HT-29 (cell line): ENCODE measurements around the gene LRRC53. TPM values are rescaled to one million over a fixed set of nuclear protein-coding genes. Genes with fewer than 3 reads are reported as not detected.

Source experiments
- DNase-seq: peaks from one replicate; pipeline ENCODE4 v3.0.0-alpha.2; 2015; ENCODE audit warnings: low spot score
- total RNA-seq: library from RNA; depleted of rRNA; stranded (reverse); fragments of >200 nt; shearing (Covaris generic); gene quantifications from 2 replicates; pipeline ENCODE4 v1.2.3, GENCODE V29; 2014

The LRRC53 gene
- total RNA-seq, 1 experiment from 2014 or later: 0.05 TPM

DNA sequence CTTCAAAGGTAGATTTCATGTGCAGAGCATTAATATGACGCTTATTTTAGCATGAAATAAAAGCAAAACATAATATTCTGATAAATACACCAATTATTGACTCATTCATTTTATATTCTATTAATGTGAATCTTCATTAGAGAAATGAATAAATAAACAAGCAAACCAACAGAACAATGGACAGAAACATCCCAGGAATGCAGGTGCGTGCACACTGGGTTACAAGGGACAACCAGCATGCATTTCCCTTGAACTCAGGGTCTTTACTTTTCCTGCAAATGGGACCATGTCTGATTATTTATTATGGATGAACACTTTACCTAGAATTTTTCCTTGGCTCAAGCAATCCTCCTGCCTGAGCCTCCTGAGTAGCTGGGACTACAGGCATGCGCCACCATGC, 13.5 kb downstream of the LRRC53 start:
- DNase-seq: no peak

DNA sequence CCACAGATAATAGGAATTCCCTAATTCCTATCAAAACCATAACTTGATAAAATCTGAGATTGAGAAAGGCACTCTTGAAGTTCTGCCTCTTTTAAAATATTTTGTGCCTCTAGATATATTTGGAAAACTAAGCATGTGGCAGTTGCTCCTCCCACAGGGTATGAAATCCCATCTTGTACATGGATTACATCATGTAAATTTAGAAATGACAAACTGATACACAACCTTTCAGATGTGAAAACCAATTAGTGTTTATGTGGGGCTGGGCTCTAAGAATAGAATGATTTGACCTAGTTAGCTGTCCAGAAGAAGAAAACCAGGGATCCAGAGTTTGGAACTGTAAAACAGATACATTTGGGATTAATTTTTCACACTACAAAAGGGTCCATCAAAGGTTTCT, 15.7 kb downstream of the LRRC53 start:
- DNase-seq: no peak

DNA sequence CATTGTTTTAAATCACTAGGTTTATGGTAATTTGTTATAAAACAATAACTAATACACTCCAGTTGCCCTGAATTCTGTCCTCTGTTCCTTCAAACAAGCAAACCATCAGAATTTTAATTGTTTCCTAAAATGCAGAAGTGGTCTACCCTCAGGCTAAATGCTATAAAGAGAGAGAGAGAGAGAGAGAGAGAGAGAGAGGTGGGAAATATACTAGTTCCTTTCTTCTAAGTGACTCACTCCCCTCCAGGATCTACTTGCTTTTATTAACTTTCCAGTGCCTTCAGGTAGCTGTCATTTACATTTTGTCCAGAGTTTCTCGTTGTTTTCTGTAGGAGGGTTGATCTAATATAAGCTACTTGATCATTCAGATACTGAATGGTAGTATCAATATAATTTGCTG, 26.4 kb downstream of the LRRC53 start:
- no peak for DNase-seq

DNA sequence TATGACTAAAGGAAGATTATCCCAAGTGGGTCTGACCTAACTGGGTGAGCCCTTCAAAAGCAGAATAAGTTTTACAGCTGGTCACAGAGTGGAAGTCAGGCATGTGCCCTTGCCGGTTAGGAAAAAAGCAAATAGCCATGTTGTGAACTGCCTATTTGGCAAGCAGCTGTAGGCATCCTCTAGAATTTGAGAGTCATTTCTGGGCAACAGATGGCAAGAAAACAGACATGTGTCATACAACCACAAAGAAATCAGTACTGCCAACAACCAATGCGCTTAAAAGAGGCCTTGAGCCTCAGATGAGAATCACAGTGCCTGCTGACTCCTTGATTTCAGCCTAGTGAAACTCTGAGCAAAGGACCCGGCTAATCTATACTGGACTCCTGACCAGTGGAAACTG, 26.8 kb downstream of the LRRC53 start:
- DNase-seq: no peak

DNA sequence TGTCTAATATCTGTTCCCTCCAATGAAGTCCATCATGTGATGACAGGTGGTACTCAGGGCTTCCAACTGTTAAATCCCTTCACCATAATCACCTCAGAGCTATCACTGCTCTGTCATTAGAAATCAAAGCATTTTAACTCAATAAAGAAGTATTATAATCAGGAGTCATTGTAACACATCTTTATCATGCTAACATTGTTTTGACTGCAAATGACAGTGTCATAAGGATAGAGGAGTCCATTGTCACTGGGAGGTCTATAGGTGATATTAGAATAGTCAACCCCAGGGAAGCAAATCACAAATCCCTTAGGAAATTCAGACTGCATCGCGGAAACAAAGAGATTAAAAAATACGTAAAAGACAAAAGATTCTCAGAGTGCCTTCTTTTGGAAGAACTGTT, 30.8 kb downstream of the LRRC53 start:
- no peak for DNase-seq

DNA sequence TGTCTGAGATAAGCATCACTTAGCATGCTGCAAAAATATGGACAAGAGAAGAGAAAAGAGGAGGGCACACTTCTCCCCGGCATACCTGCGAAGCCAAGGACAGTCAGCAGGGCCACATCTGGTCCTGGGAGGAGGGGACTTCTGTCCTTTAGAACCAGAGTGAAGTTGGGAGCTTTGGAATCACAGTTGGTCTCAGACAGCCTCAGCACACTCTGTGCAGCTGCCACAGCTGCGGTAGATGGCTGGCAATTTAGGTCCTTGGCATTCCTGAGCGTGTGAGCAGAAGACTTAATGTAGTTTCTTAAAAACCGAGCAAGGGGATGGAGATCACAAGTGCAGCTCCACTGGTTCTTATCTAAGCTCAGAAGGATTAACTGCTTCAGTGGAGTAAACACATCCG, 32.3 kb downstream of the LRRC53 start:
- no peak for DNase-seq

DNA sequence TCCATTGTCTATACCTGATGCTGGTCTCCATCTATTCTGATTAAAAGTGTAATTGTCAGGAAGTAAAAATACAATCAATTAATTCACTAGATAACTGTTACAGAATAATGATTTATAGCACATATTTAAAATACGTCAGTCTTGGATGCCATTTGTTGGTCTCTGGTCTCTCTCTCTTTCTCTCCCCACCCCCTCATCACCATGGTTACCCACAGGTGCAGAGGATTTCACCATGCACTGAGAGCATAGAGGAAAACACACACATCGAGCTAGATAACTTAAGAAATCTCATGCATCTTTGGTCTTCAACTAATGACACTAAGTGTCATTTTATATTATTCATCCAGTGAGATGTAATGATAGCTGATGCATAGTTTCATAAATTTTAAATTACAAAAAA, 33.4 kb downstream of the LRRC53 start:
- DNase-seq: no peak

DNA sequence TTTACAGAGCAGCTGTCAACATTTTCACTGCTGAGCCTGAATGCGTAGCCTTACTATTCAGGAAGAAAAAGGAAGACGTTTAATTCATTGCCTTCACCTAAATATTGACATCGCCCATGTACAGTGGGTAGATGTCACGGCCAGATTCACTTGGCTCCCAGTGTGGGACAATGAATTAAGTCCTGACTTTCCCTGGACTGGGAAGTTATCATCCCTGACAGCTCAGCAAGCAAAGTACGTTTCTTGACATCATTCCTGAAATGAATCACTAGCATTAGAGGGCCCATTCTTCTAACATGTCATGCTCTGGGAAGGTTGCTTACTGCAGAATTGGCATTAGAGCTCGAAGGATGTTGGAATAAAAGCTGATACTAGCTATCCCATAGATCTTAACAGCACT, 37.8 kb downstream of the LRRC53 start:
- DNase-seq: no peak

DNA sequence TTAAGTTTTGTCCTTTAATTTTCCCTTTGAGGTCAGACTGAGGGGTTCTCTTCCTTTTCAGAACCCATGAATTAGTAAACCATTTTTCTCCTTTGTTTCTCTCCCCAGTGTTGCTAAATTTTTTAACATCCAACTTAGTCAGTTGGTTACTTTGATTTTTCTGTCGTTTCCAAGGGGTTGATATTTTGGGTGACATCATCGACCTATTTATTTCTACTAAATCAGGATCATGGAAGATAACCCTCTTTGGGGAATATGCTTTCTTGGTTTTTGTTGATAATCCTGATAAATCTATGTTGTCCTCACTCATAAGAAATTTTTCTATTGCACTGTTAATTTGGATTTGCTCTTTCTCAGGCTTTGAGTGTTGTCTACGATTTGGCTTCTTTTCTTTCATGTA, 40.9 kb downstream of the LRRC53 start:
- no peak for DNase-seq

DNA sequence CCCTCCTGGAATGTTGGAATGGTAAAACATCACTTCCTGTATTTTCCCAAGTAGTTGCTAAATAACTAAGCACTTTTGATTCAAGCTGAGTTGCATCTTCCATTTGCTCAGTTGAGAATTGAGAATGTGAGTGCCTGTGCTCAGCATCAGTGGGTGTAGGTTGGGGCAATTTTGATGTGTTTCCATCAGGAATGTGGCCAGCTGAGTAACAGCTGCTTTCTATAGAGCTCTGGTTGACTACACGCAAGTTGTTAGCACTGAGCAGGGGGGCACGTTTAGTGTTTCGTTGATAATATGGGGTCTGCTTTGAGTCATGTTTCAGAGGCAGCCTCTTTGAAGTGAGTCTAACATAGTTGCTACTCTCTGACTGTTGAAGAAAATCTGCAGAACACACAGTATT, 41.5 kb downstream of the LRRC53 start:
- no peak for DNase-seq

DNA sequence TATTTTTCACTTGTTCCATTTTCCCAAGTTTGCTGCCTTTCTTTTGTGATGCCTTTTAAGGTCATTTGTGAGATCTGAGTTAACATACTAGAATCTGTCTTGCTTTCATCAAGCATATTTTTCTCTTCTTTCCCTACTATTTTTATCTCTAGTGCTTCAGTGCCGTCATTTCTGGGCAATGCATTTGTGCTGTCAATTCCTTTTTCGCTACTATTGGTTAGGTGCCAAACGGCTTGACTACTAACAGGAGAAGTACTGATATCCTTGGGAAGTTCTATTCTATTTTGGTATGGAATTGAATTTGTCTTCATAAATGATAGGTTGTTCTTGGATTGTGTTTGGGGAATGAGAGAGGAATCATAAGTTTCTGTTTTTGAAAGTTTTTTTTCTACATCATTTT, 42.2 kb downstream of the LRRC53 start:
- DNase-seq: no peak

DNA sequence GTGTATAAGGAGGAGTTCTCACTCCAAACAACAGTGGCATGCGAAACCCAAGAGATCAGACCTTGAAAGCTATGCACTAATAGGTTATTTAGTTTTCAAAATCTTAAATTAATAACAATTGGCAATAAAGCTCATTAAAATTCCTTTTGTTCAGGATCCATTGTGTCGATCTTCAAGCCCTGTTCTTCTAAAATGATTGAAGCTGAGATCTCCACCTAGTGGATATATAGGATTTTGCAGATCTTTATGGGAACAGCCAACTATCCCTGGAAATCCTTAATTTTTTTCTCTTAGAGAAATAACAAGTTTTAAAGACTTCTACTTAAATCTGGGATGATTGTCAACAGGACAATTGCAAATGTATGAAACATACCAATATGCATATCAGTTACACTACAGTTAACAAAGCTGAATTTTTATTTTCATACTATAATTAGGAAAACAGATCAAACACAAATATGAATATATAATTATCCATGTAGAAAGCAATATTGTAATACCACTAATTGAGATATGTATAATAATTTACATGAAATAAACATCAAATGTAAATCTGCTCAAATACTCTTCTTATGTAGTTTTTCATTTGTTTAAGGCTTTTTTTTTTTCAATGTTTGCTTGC, 43.3 kb downstream of the LRRC53 start:
- DNase-seq: peak; percentile 66

DNA sequence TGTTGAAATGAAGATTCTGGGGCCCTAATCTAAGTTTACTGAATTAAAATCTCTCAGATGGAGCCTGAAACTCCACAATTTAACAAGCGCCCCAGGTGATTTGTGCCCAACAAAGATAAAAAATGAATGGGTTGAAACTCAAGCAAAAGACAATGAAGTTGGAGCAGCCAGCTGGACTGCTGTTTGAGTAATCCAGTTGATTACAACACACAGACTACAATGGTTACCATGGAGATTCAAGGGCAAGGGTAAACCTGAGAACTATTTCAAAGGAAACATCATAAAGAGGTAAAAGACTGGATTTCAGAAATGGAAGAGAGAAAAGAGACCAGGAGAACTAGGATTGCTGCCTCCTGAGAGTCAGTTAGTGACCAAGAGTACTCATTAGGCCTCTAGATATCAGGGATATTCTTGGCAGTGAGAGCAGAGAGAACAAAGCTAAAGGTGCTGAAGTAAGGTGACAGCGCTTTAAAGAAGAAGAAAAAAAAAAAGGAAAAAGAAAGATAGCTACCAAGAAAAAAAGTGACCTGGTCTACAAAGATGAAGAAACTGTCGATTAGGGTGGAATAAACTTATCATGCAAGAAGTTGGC, 44.5 kb downstream of the LRRC53 start:
- no peak for DNase-seq

DNA sequence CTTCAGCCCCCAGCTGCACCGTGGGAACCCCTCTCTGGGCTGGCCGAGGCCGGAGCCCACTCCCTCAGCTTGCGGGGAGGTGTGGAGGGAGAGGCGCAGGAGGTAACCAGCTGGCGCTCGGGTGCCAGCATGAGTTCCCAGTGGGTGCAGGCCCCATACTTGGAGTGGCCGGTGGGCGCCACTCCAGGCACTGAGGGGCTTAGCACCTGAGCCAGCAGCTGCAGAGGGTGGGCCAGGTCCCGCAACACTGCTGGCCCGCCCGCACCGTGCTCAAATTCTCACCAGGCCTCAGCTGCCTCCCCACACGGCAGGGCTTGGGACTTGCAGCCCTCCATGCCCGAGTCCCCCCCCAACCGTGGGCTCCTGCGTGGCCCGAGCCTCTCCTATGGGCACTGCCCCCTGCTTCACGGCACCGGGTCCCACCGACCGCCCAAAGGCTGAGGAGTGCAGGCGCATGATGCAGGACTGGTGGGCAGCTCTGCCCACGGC, 47.2 kb downstream of the LRRC53 start:
- no peak for DNase-seq

DNA sequence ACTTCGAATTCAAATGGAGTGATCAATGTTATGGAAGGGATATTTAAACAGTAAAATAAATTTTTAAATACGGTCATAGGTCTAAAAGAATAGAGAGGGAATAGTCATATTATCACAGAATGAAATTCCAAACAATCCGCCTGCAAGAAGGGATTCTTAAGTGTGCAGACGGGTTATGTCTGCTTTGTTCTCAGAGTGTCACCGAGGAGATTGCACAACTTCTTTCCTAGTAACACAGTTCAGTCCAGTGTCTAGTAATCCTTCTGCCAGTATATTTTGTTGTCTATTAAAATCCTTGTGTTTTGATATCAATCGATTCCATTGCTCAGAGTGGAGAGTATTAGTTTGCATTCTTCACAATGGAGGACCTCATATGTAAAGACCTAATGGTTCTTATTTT, 48.4 kb downstream of the LRRC53 start:
- no peak for DNase-seq

DNA sequence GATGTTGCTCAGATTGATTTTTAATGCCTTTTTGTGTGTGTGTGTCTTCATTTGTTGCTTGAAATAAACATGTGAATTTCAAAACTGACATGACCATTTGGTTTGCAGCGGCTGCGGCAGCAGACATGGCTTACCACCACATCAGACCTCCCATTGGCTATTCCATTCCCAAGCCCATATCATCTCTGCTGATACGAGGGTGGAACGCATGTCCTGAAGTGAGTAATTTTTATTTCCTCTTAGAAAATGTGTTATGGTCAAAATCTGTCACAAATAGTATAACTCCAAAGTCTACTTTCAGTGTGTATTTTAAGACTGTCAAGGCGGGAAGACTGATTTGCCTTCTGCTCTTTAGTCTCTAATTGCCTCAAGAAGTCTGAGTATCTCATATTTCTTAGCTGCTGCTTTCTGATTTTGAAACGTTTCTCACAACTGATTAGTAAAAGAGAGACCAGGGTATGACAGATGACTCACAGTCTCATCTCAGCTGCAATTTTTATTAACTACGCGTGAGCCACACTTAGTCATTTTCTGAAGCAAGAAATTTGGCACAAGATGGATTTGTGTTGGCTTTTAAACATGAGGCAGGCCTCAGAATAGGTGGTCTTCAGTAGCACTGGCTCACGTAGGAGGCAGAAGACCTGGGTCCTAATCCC, 49.0 kb downstream of the LRRC53 start:
- no peak for DNase-seq

DNA sequence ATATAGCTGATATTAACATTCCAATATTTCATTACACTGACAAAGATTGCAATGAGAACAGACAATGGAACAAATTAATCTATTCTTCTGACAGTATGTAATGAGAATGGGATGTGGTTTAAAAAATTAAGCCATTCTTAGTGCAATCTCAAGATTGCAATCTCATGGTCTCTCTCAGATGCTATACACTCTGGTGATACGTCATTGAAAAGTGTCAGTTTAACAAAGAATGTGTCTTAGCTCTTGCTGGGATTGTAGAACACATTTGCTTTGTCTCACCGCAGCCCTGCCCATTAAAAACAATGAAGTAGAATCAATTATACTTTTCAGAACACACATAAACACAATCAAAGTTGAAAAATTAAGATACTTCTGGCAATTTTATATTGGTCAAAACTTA, 55.2 kb downstream of the LRRC53 start:
- no peak for DNase-seq

DNA sequence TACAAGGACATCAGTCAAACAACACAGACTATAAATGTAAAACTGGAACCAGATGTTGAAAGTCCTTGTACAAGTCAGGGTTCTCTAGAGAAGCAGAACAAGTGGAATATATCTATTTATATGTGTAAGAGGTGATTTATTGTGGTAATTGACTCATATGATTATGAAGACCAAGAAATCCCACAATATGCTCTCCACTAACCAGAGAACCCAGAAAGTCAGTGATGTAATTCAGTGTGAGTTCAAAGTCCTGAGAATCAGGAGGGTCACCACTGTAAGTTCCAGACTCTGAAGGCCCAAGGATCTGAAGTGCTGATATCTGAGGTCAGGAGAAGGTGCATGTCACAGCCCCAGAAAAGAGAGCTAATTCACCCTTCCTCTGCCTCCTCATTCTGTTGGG, 57.0 kb downstream of the LRRC53 start:
- DNase-seq: no peak

DNA sequence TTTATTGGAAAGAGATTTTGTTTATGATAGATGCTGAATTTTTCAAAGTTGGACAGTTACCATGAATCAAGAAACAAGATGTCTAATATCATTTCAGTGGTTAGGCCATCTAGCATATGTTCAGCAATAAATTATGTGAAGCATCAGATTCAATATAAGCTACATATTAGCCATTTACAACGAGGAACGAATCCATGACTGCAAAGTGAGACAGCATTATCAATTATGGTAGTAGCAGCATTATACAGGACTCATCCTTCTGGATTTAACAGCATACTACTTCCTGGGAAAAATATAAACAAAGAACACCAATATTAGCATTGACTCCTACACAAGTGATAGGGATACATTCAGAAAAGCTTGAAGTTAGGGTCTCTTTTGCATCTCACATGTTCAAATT, 59.1 kb downstream of the LRRC53 start:
- DNase-seq: no peak

DNA sequence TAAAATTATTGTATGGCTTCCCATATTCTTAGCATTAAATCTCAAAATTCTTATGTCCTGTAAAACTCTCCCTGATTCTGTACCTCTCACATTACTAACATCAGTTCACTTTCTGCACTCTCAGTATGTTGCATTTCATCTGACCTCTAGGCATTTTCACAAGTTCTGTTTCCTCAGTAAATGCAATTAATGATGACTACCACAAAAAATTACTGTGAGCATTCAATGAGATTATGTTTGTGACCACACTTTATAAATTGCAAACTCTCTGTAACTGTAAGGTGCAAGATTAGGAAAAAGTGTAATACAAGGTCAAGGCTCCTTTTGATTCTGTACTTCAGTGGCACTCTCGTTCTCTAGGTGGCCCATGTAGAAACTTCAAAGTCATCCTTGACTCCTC, 60.4 kb downstream of the LRRC53 start:
- DNase-seq: no peak

DNA sequence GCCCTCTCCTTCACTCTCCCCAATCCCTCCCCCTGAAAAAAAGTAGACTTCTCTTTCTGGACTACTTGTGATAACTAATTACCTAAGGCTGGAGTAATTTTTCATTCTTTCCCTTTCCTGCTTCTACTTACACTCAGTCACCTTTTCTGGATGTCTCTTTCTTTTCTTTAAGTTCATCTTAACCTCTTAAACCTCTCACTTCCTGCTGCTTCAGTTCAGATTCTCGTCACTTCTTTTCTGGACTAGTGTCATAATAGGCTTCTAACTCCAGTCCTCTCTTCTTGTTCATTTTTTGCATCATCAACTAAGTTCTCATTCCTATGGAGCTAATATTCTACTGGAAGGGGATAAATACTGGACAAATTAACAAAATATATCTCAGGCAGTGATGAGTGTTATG, 75.4 kb downstream of the LRRC53 start:
- no peak for DNase-seq

DNA sequence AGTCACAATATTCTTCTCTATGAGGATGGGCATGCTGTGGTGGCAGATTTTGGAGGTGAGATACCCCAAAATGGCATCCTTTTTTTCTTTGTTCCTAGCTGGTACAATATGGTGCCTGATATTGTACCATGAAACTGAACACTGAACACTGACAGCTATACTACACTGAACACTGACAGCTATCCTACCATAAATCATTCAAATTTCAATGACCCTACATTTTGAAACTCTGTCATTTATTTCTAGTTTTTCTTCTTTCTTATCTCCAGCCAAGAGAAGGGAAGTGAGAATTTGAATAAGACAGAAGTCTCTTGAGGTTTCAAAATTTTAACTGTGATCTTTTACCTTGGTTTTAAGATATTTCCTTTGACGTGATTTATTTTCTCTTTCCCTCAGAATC, 76.3 kb downstream of the LRRC53 start:
- no peak for DNase-seq

DNA sequence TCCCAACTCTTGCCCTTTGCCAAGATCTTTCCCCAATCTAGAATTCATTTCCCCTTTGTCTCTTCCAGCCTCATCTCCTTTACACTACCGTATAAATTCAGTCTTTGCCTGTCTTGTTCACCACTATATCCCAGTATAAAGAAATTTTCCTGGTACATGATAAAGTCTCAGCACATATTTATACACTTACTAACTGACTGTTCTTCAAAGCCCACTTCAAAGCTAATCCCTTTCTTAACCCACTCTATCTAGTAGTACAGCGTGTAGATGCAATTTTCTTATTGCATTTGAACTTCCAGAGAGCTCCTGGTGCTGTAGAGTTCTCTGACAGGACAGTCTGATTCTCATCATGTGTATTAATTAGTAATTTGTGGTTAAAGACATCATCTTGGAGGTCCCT, 78.1 kb downstream of the LRRC53 start:
- DNase-seq: no peak
